HG03280 (cell line): ENCODE measurements around the gene SYPL2.
"Not testable (repeated sequence)": the region's sequence is repeated elsewhere in the genome, so short reads cannot be mapped to it uniquely, and the experiment has no call there.

Experiments used
- ATAC-seq: cut with Tn5 transposase; IDR thresholded peaks from one replicate; pipeline ENCODE4 v1.9.1; 2021; ENCODE audit warnings: mild to moderate bottlenecking, moderate library complexity; ENCODE audit not compliant: unreplicated experiment

Gene SYPL2

GRCh38 chr1:109466452-109467300 is at the start of gene SYPL2:
Gene SYPL2, plus strand, starts transcription at chr1:109466546. Its CDS starts 298 bp downstream, at chr1:109466844.
- ATAC-seq: no peak

- no peak for ATAC-seq
Measured at GRCh38 chr1:109423498-109423897, 42.8 kb upstream of the SYPL2 start.

GRCh38 chr1:109425391-109426280 is 40.7 kb upstream of the SYPL2 start:
- peak; percentile 27 for ATAC-seq

GRCh38 chr1:109426281-109427170 is 39.8 kb upstream of the SYPL2 start, which contains the start of gene PSMA5:
Gene PSMA5, minus strand, starts transcription at chr1:109426448. Its CDS starts 118 bp downstream, at chr1:109426330.
- ATAC-seq: peak; percentile 98

GRCh38 chr1:109427171-109427467 is 39.2 kb upstream of the SYPL2 start:
- ATAC-seq: no peak

GRCh38 chr1:109432336-109432735 is 34.0 kb upstream of the SYPL2 start:
- no peak for ATAC-seq

- no peak for ATAC-seq
Measured at GRCh38 chr1:109433322-109433721, 33.0 kb upstream of the SYPL2 start.

GRCh38 chr1:109434484-109434883 is 31.9 kb upstream of the SYPL2 start:
- ATAC-seq: no peak

GRCh38 chr1:109438798-109439297 is 27.5 kb upstream of the SYPL2 start:
- ATAC-seq: no peak

GRCh38 chr1:109441069-109441468 is 25.3 kb upstream of the SYPL2 start:
- ATAC-seq: no peak

- no peak for ATAC-seq
Measured at GRCh38 chr1:109443476-109443875, 22.9 kb upstream of the SYPL2 start.

GRCh38 chr1:109444346-109444745 is 22.0 kb upstream of the SYPL2 start:
- no peak for ATAC-seq

GRCh38 chr1:109445949-109446695 is 20.2 kb upstream of the SYPL2 start:
- ATAC-seq: not testable (repeated sequence)

- no peak for ATAC-seq
Measured at GRCh38 chr1:109447524-109447923, 18.8 kb upstream of the SYPL2 start.

GRCh38 chr1:109454497-109455133 is 11.7 kb upstream of the SYPL2 start:
- ATAC-seq: no peak

GRCh38 chr1:109457819-109458218 is 8.5 kb upstream of the SYPL2 start:
- ATAC-seq: no peak

- ATAC-seq: no peak
Measured at GRCh38 chr1:109466125-109466451, 258 bp upstream of the SYPL2 start.

GRCh38 chr1:109467301-109467777 is 993 bp downstream of the SYPL2 start:
- ATAC-seq: no peak

- no peak for ATAC-seq
Measured at GRCh38 chr1:109468061-109468460, 1.7 kb downstream of the SYPL2 start.
